ENCODE results near the gene THRB. TPM values are rescaled to one million over a fixed set of nuclear protein-coding genes. Genes with fewer than 3 reads are reported as not detected.

The THRB gene
- total RNA-seq, 5 donors from 2014 or later (not counting 1 experiment from before 2014, with no cell fraction given): 0.03 to 0.29 (median 0.19) TPM; not detected in 2

GRCh38 chr3:24500806-24501205, 6.2 kb upstream of the THRB start:
- Histone ChIP-seq H3K9me3 (no peaks in the 10 kb centered on the region), H3K27me3 (replicated peaks in 1 of 2; ENCODE audit: control insufficient read depth in 2 of 2, extremely low read depth in 1 of 2, insufficient read depth in 2 of 2, low read length in 1 of 2) (peaks cover 0 to 7% of the 10 kb centered on the region in 2 experiments), H3K4me3 (ENCODE audit: control insufficient read depth in 1 of 2, extremely low read depth in 1 of 2, low read length in 1 of 2) (no peak overlapping the region), H3K27ac (ENCODE audit: low read length) (no peak overlapping the region), H3K4me1 (ENCODE audit: control insufficient read depth in 1 of 2, extremely low read depth in 1 of 2, insufficient read depth in 2 of 2, low read length in 2 of 2) (no peaks in the 10 kb centered on the region), H3K36me3 (ENCODE audit: control insufficient read depth in 2 of 2, extremely low read depth in 1 of 2, insufficient read depth in 1 of 2, low read length in 1 of 2) (no peaks in the 10 kb centered on the region)
- DNase-seq: no peak
- Mint-ChIP-seq H3K4me1 (no peaks in the 10 kb centered on the region), H3K9me3 (no peaks in the 10 kb centered on the region), H3K36me3 (no peaks in the 10 kb centered on the region), H3K27me3 (peaks cover 19 to 21% of the 10 kb centered on the region in 2 donors), H3K4me3 (no peak overlapping the region), H3K27ac (no peak overlapping the region)
- ChIA-PET POLR2A (no interaction called here), CTCF (no interaction called here)
- WGBS (ENCODE audit: insufficient coverage): no CpG with 5 or more reads among the region's 1 CpG
- no peak for ATAC-seq (replicated peaks in 1 of 4)

- peaks cover 23 to 26% of the 10 kb centered on the region in 2 donors for H3K27me3 Mint-ChIP-seq
- H3K4me3 ChIP-seq (ENCODE audit: control insufficient read depth in 1 of 2, extremely low read depth in 1 of 2, low read length in 1 of 2): no peak overlapping the region
- H3K4me3 Mint-ChIP-seq: no peak overlapping the region
- DNase-seq (no peak), ATAC-seq (replicated peaks in 1 of 4) (no peak)
- H3K27ac Mint-ChIP-seq: no peak overlapping the region
- no CpG with 5 or more reads among the region's 3 CpGs for WGBS (ENCODE audit: insufficient coverage)
- H3K4me1 ChIP-seq (ENCODE audit: control insufficient read depth in 1 of 2, extremely low read depth in 1 of 2, insufficient read depth in 2 of 2, low read length in 2 of 2): no peaks in the 10 kb centered on the region
- no peaks in the 10 kb centered on the region for H3K36me3 Mint-ChIP-seq
- no peaks in the 10 kb centered on the region for H3K36me3 ChIP-seq (ENCODE audit: control insufficient read depth in 2 of 2, extremely low read depth in 1 of 2, insufficient read depth in 1 of 2, low read length in 1 of 2)
- no peaks in the 10 kb centered on the region for H3K4me1 Mint-ChIP-seq
- no peaks in the 10 kb centered on the region for H3K9me3 Mint-ChIP-seq
- ChIA-PET CTCF (no interaction called here), POLR2A (no interaction called here)
- H3K27me3 ChIP-seq (replicated peaks in 1 of 2; ENCODE audit: control insufficient read depth in 2 of 2, extremely low read depth in 1 of 2, insufficient read depth in 2 of 2, low read length in 1 of 2): peaks cover 0 to 13% of the 10 kb centered on the region in 2 experiments
- H3K27ac ChIP-seq (ENCODE audit: low read length): no peak overlapping the region
- H3K9me3 ChIP-seq: no peaks in the 10 kb centered on the region
These were observed 5.3 kb upstream of the THRB start for GRCh38 chr3:24499991-24500390.

- Mint-ChIP-seq H3K27ac (no peak overlapping the region), H3K27me3 (peaks cover 25 to 31% of the 10 kb centered on the region in 2 donors), H3K4me3 (no peak overlapping the region), H3K9me3 (no peaks in the 10 kb centered on the region), H3K4me1 (peaks cover 0 to under 1% (median 0%) of the 10 kb centered on the region in 3 donors), H3K36me3 (no peaks in the 10 kb centered on the region)
- CTCF ChIA-PET: interaction anchor here in 1 of 2 donors (0.5 kb wide), 1 partner anchor 14 kb away, joined by 4 read pairs; no protein-coding TSS in a partner anchor
- Histone ChIP-seq H3K36me3 (ENCODE audit: control insufficient read depth in 2 of 2, extremely low read depth in 1 of 2, insufficient read depth in 1 of 2, low read length in 1 of 2) (no peaks in the 10 kb centered on the region), H3K27ac (ENCODE audit: low read length) (no peak overlapping the region), H3K9me3 (no peaks in the 10 kb centered on the region), H3K4me3 (ENCODE audit: control insufficient read depth in 1 of 2, extremely low read depth in 1 of 2, low read length in 1 of 2) (no peak overlapping the region), H3K27me3 (replicated peaks in 1 of 2; ENCODE audit: control insufficient read depth in 2 of 2, extremely low read depth in 1 of 2, insufficient read depth in 2 of 2, low read length in 1 of 2) (peaks cover 0 to 22% of the 10 kb centered on the region in 2 experiments), H3K4me1 (ENCODE audit: control insufficient read depth in 1 of 2, extremely low read depth in 1 of 2, insufficient read depth in 2 of 2, low read length in 2 of 2) (no peaks in the 10 kb centered on the region)
- WGBS (ENCODE audit: insufficient coverage): 100% methylated on average over 1 of the region's 2 CpGs
- POLR2A ChIA-PET: no interaction called here
- no peak for ATAC-seq (replicated peaks in 1 of 4)
- DNase-seq: no peak
These were observed 4.1 kb upstream of the THRB start for GRCh38 chr3:24498796-24499195.

- H3K4me1 ChIP-seq (ENCODE audit: control insufficient read depth in 1 of 2, extremely low read depth in 1 of 2, insufficient read depth in 2 of 2, low read length in 2 of 2): no peaks in the 10 kb centered on the region
- H3K4me3 ChIP-seq (ENCODE audit: control insufficient read depth in 1 of 2, extremely low read depth in 1 of 2, low read length in 1 of 2): no peak overlapping the region
- WGBS (ENCODE audit: insufficient coverage): no CpG with 5 or more reads among the region's 2 CpGs
- Mint-ChIP-seq H3K27ac (no peak overlapping the region), H3K27me3 (peaks cover 29 to 35% of the 10 kb centered on the region in 2 donors), H3K36me3 (no peaks in the 10 kb centered on the region), H3K4me3 (no peak overlapping the region), H3K9me3 (no peaks in the 10 kb centered on the region), H3K4me1 (peaks cover 0 to 2% (median 0%) of the 10 kb centered on the region in 3 donors)
- H3K27me3 ChIP-seq (replicated peaks in 1 of 2; ENCODE audit: control insufficient read depth in 2 of 2, extremely low read depth in 1 of 2, insufficient read depth in 2 of 2, low read length in 1 of 2): peaks cover 0 to 23% of the 10 kb centered on the region in 2 experiments
- no peak for ATAC-seq (replicated peaks in 1 of 4)
- DNase-seq: no peak
- ChIA-PET POLR2A (no interaction called here), CTCF (interaction anchor here in 1 of 2 donors (0.5 kb wide), 1 partner anchor 14 kb away, joined by 4 read pairs; no protein-coding TSS in a partner anchor)
- H3K27ac ChIP-seq (ENCODE audit: low read length): no peak overlapping the region
- no peaks in the 10 kb centered on the region for H3K36me3 ChIP-seq (ENCODE audit: control insufficient read depth in 2 of 2, extremely low read depth in 1 of 2, insufficient read depth in 1 of 2, low read length in 1 of 2)
- no peaks in the 10 kb centered on the region for H3K9me3 ChIP-seq
These were observed 3.7 kb upstream of the THRB start for GRCh38 chr3:24498391-24498790.

GRCh38 chr3:24497942-24498341, 3.3 kb upstream of the THRB start:
- CTCF ChIA-PET: interaction anchor here in 1 of 2 donors (0.5 kb wide), 1 partner anchor 15 kb away, joined by 4 read pairs; no protein-coding TSS in a partner anchor
- Histone ChIP-seq H3K4me3 (ENCODE audit: control insufficient read depth in 1 of 2, extremely low read depth in 1 of 2, low read length in 1 of 2) (no peak overlapping the region), H3K4me1 (ENCODE audit: control insufficient read depth in 1 of 2, extremely low read depth in 1 of 2, insufficient read depth in 2 of 2, low read length in 2 of 2) (no peaks in the 10 kb centered on the region), H3K27ac (ENCODE audit: low read length) (no peak overlapping the region), H3K9me3 (no peaks in the 10 kb centered on the region), H3K27me3 (replicated peaks in 1 of 2; ENCODE audit: control insufficient read depth in 2 of 2, extremely low read depth in 1 of 2, insufficient read depth in 2 of 2, low read length in 1 of 2) (peaks cover 0 to 23% of the 10 kb centered on the region in 2 experiments), H3K36me3 (ENCODE audit: control insufficient read depth in 2 of 2, extremely low read depth in 1 of 2, insufficient read depth in 1 of 2, low read length in 1 of 2) (no peaks in the 10 kb centered on the region)
- Mint-ChIP-seq H3K9me3 (no peaks in the 10 kb centered on the region), H3K27me3 (peaks cover 32 to 40% of the 10 kb centered on the region in 2 donors), H3K27ac (no peak overlapping the region), H3K4me3 (no peak overlapping the region), H3K4me1 (peaks cover 0 to 2% (median 0%) of the 10 kb centered on the region in 3 donors), H3K36me3 (no peaks in the 10 kb centered on the region)
- POLR2A ChIA-PET: no interaction called here
- no peak for DNase-seq
- 90% methylated on average over 2 of the region's 2 CpGs for WGBS (ENCODE audit: insufficient coverage)
- ATAC-seq (replicated peaks in 1 of 4): no peak

GRCh38 chr3:24496529-24497482, 2.2 kb upstream of the THRB start:
- ATAC-seq (replicated peaks in 1 of 4) (no peak), DNase-seq (no peak)
- peaks cover 8 to 23% of the 10 kb centered on the region in 2 experiments for H3K27me3 ChIP-seq (replicated peaks in 1 of 2; ENCODE audit: control insufficient read depth in 2 of 2, extremely low read depth in 1 of 2, insufficient read depth in 2 of 2, low read length in 1 of 2)
- no peaks in the 10 kb centered on the region for H3K36me3 Mint-ChIP-seq
- POLR2A ChIA-PET: no interaction called here
- H3K27ac Mint-ChIP-seq: no peak overlapping the region
- no peaks in the 10 kb centered on the region for H3K9me3 Mint-ChIP-seq
- H3K4me3 Mint-ChIP-seq: no peak overlapping the region
- peaks cover 39 to 43% of the 10 kb centered on the region in 2 donors for H3K27me3 Mint-ChIP-seq
- H3K4me1 Mint-ChIP-seq: peaks cover 0 to 2% (median 0%) of the 10 kb centered on the region in 3 donors
- WGBS (ENCODE audit: insufficient coverage): 57% methylated on average over 5 of the region's 16 CpGs
- no peak overlapping the region for H3K27ac ChIP-seq (ENCODE audit: low read length)
- no peak overlapping the region for H3K4me3 ChIP-seq (ENCODE audit: control insufficient read depth in 1 of 2, extremely low read depth in 1 of 2, low read length in 1 of 2)
- CTCF ChIA-PET: no interaction called here
- no peaks in the 10 kb centered on the region for H3K4me1 ChIP-seq (ENCODE audit: control insufficient read depth in 1 of 2, extremely low read depth in 1 of 2, insufficient read depth in 2 of 2, low read length in 2 of 2)
- H3K9me3 ChIP-seq: no peaks in the 10 kb centered on the region
- no peaks in the 10 kb centered on the region for H3K36me3 ChIP-seq (ENCODE audit: control insufficient read depth in 2 of 2, extremely low read depth in 1 of 2, insufficient read depth in 1 of 2, low read length in 1 of 2)
